ENCODE data around the gene RASIP1. TPM values are rescaled to one million over a fixed set of nuclear protein-coding genes. Genes with fewer than 3 reads are reported as not detected.

The RASIP1 gene
- total RNA-seq, 2 donors from 2014 or later = 11.6 to 12.3 TPM

DNA sequence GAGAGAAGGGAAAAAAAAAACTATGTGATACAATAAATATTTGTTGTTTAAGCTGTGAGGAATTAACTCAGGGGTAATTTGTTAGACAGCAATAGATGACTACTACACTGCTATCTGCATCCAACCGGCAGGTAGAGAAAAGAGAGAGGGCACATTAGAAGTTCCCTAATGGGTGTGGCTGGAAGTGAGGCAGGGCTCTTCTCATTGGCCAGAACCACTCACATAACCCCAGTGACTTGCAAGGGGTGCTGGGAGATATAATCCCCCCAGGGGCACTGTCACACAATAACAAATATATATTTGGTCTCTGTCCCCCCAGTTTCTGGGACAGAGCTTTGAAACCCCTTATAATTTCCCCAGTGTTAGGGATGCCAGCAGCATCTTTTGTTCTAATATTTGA lies 39.2 kb upstream of the RASIP1 start:
- H3K27me3 ChIP-seq (replicated peaks; ENCODE audit: insufficient read depth) = no peaks in the 10 kb centered on the region
- no peak overlapping the region for H3K27ac ChIP-seq
- no peaks in the 10 kb centered on the region for H3K36me3 ChIP-seq
- no peaks in the 10 kb centered on the region for H3K4me1 ChIP-seq (ENCODE audit: control insufficient read depth in 1 of 2, low read depth in 2 of 2)
- ATAC-seq (ENCODE audit: insufficient number of reproducible peaks, low FRiP score, low read depth) (no peak), DNase-seq (ENCODE audit: low spot score) (no peak)
- no peaks in the 10 kb centered on the region for H3K9me3 ChIP-seq
- TF ChIP-seq, protein P1, sequence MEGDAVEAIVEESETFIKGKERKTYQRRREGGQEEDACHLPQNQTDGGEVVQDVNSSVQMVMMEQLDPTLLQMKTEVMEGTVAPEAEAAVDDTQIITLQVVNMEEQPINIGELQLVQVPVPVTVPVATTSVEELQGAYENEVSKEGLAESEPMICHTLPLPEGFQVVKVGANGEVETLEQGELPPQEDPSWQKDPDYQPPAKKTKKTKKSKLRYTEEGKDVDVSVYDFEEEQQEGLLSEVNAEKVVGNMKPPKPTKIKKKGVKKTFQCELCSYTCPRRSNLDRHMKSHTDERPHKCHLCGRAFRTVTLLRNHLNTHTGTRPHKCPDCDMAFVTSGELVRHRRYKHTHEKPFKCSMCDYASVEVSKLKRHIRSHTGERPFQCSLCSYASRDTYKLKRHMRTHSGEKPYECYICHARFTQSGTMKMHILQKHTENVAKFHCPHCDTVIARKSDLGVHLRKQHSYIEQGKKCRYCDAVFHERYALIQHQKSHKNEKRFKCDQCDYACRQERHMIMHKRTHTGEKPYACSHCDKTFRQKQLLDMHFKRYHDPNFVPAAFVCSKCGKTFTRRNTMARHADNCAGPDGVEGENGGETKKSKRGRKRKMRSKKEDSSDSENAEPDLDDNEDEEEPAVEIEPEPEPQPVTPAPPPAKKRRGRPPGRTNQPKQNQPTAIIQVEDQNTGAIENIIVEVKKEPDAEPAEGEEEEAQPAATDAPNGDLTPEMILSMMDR (IDR thresholded peaks at IDR 0.05) = no peak
- H3K4me3 ChIP-seq = no peak overlapping the region

DNA sequence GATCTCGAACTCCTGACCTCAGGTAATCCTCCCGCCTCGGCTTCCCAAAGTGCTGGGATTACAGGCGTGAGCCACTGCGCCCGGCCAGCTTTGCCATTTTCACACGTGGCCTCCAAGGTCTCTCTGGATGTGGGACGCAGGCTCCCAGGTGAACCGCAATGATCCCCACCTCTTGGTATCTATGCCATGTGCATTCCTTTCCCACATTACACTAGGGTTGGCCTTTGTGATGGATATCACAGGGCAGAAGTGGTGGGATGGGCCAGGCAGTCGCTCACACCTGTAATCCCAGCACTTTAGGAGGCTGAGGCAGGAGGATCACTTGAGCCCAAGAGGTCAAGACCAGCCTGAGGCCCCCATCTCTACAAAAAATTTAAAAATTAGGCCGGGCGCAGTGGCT lies 37.3 kb upstream of the RASIP1 start:
- H3K4me1 ChIP-seq (ENCODE audit: control insufficient read depth in 1 of 2, low read depth in 2 of 2) = no peaks in the 10 kb centered on the region
- H3K27ac ChIP-seq = no peak overlapping the region
- TF ChIP-seq, protein P1 (IDR thresholded peaks at IDR 0.05) = no peak
- ATAC-seq (ENCODE audit: insufficient number of reproducible peaks, low FRiP score, low read depth) = no peak
- no peaks in the 10 kb centered on the region for H3K27me3 ChIP-seq (replicated peaks; ENCODE audit: insufficient read depth)
- H3K9me3 ChIP-seq = no peaks in the 10 kb centered on the region
- no peak overlapping the region for H3K4me3 ChIP-seq
- no peaks in the 10 kb centered on the region for H3K36me3 ChIP-seq
- DNase-seq (ENCODE audit: low spot score) = no peak

GRCh38 chr19:48777139-48777538 lies 36.7 kb upstream of the RASIP1 start:
- DNase-seq (ENCODE audit: low spot score) (no peak), ATAC-seq (ENCODE audit: insufficient number of reproducible peaks, low FRiP score, low read depth) (no peak)
- TF ChIP-seq, protein P1 (IDR thresholded peaks at IDR 0.05) = no peak
- no peak overlapping the region for H3K4me3 ChIP-seq
- H3K36me3 ChIP-seq = no peaks in the 10 kb centered on the region
- H3K27ac ChIP-seq = no peak overlapping the region
- H3K4me1 ChIP-seq (ENCODE audit: control insufficient read depth in 1 of 2, low read depth in 2 of 2) = no peaks in the 10 kb centered on the region
- H3K9me3 ChIP-seq = no peaks in the 10 kb centered on the region
- H3K27me3 ChIP-seq (replicated peaks; ENCODE audit: insufficient read depth) = no peaks in the 10 kb centered on the region

- Histone ChIP-seq H3K9me3 (no peaks in the 10 kb centered on the region), H3K4me1 (ENCODE audit: control insufficient read depth in 1 of 2, low read depth in 2 of 2) (no peaks in the 10 kb centered on the region), H3K27me3 (replicated peaks; ENCODE audit: insufficient read depth) (no peaks in the 10 kb centered on the region), H3K4me3 (no peak overlapping the region), H3K27ac (no peak overlapping the region), H3K36me3 (no peaks in the 10 kb centered on the region)
- DNase-seq (ENCODE audit: low spot score) (no peak), ATAC-seq (ENCODE audit: insufficient number of reproducible peaks, low FRiP score, low read depth) (no peak)
- TF ChIP-seq, protein P1 (IDR thresholded peaks at IDR 0.05) = no peak
These were observed 32.1 kb upstream of the RASIP1 start for GRCh38 chr19:48772503-48772953.

GRCh38 chr19:48770734-48771472 lies 30.5 kb upstream of the RASIP1 start:
- Histone ChIP-seq H3K27ac (no peak overlapping the region), H3K9me3 (no peaks in the 10 kb centered on the region), H3K27me3 (replicated peaks; ENCODE audit: insufficient read depth) (no peaks in the 10 kb centered on the region), H3K4me3 (no peak overlapping the region), H3K36me3 (no peaks in the 10 kb centered on the region), H3K4me1 (ENCODE audit: control insufficient read depth in 1 of 2, low read depth in 2 of 2) (no peaks in the 10 kb centered on the region)
- TF ChIP-seq, protein P1 (IDR thresholded peaks at IDR 0.05) = no peak
- no peak for ATAC-seq (ENCODE audit: insufficient number of reproducible peaks, low FRiP score, low read depth)
- no peak for DNase-seq (ENCODE audit: low spot score)
